ENCODE results near the gene SPOCK2.

Gene SPOCK2

GRCh38 chr10:72014197-72014596 is 74.2 kb downstream of the SPOCK2 start:
- TF ChIP-seq CTCF (IDR thresholded peaks at IDR 0.05; ENCODE audit: extremely low read depth, insufficient read depth, missing control alignments): no peak
- DNase-seq (ENCODE audit: low spot score): no peak
- in situ Hi-C loops (cut with MboI; ENCODE audit: low pct_unique_long_range_greater_than_20kb, low sequenced_read_pairs, unreplicated experiment): no loop called here

- no peak for DNase-seq (ENCODE audit: low spot score)
- no peak for TF ChIP-seq CTCF (IDR thresholded peaks at IDR 0.05; ENCODE audit: extremely low read depth, insufficient read depth, missing control alignments)
- in situ Hi-C loops (cut with MboI; ENCODE audit: low pct_unique_long_range_greater_than_20kb, low sequenced_read_pairs, unreplicated experiment): no loop called here
Measured at GRCh38 chr10:72013202-72013945, 75.0 kb downstream of the SPOCK2 start.

GRCh38 chr10:72012796-72013195 is 75.6 kb downstream of the SPOCK2 start:
- in situ Hi-C loops (cut with MboI; ENCODE audit: low pct_unique_long_range_greater_than_20kb, low sequenced_read_pairs, unreplicated experiment): no loop called here
- no peak for TF ChIP-seq CTCF (IDR thresholded peaks at IDR 0.05; ENCODE audit: extremely low read depth, insufficient read depth, missing control alignments)
- DNase-seq (ENCODE audit: low spot score): no peak

GRCh38 chr10:72011976-72012512 is 76.3 kb downstream of the SPOCK2 start:
- in situ Hi-C loops (cut with MboI; ENCODE audit: low pct_unique_long_range_greater_than_20kb, low sequenced_read_pairs, unreplicated experiment): no loop called here
- DNase-seq (ENCODE audit: low spot score): no peak
- TF ChIP-seq CTCF (IDR thresholded peaks at IDR 0.05; ENCODE audit: extremely low read depth, insufficient read depth, missing control alignments): no peak

GRCh38 chr10:72011468-72011867 is 76.9 kb downstream of the SPOCK2 start:
- no peak for TF ChIP-seq CTCF (IDR thresholded peaks at IDR 0.05; ENCODE audit: extremely low read depth, insufficient read depth, missing control alignments)
- in situ Hi-C loops (cut with MboI; ENCODE audit: low pct_unique_long_range_greater_than_20kb, low sequenced_read_pairs, unreplicated experiment): no loop called here
- DNase-seq (ENCODE audit: low spot score): no peak

- in situ Hi-C loops (cut with MboI; ENCODE audit: low pct_unique_long_range_greater_than_20kb, low sequenced_read_pairs, unreplicated experiment): no loop called here
- no peak for TF ChIP-seq CTCF (IDR thresholded peaks at IDR 0.05; ENCODE audit: extremely low read depth, insufficient read depth, missing control alignments)
Measured at GRCh38 chr10:72011016-72011415, 77.3 kb downstream of the SPOCK2 start.

More at GRCh38 chr10:72011016-72011415, 77.3 kb downstream of the SPOCK2 start:
- no peak for DNase-seq (ENCODE audit: low spot score)

All from GM13977 (cell line).